ENCODE data around the gene MEX3C.

- TF ChIP-seq EZH2 (IDR thresholded peaks at IDR 0.05; ENCODE audit: insufficient read depth, poor library complexity, severe bottlenecking) (no peak), EZH2phosphoT487 (IDR thresholded peaks at IDR 0.05; ENCODE audit: insufficient read depth, low read depth) (no peak)
Measured at GRCh38 chr18:51226068-51226467, 28.6 kb upstream of the MEX3C start.

Data from GM23248 (cell line).